Lung (tissue), 13 donors: ENCODE measurements around the gene PHF1. TPM values are rescaled to one million over a fixed set of nuclear protein-coding genes. Genes with fewer than 3 reads are reported as not detected.

Experiments used
- ATAC-seq: fragments of 200-7000 bp; cut with Tn5 transposase; one replicate; pipeline ENCODE4 v1.9.1; 2020; ENCODE audit warnings: moderate number of reproducible peaks; ENCODE audit not compliant: insufficient read depth, low FRiP score
- DNase-seq, 3 donors: peaks; one replicate each; pipeline ENCODE4 v3.0.0-alpha.2; 2013 to 2017
- H3K27ac ChIP-seq, 2 donors: one replicate each; pipeline ENCODE4 v1.5.1; 2013; ENCODE audit warnings: mild to moderate bottlenecking in 2 of 2, moderate library complexity in 2 of 2, control low read depth in 1 of 2, inconsistent platforms in 1 of 2, low read depth in 1 of 2, low read length in 1 of 2
- H3K27me3 ChIP-seq, 3 donors: one replicate each; pipeline ENCODE4 v1.5.1; 2013; ENCODE audit warnings: low read length in 2 of 3; ENCODE audit not compliant: control insufficient read depth in 3 of 3, insufficient read depth in 3 of 3
- H3K36me3 ChIP-seq, 4 donors: one replicate each; pipeline ENCODE4 v1.5.1; 2013; ENCODE audit warnings: low read length in 4 of 4, mild to moderate bottlenecking in 1 of 4, moderate library complexity in 1 of 4; ENCODE audit not compliant: control insufficient read depth in 4 of 4, insufficient read depth in 4 of 4
- H3K4me1 ChIP-seq, 5 donors: one replicate each; pipeline ENCODE4 v1.5.1; 2013; ENCODE audit warnings: low read length in 5 of 5, mild to moderate bottlenecking in 2 of 5, moderate library complexity in 1 of 5; ENCODE audit not compliant: control insufficient read depth in 5 of 5, insufficient read depth in 5 of 5
- H3K4me3 ChIP-seq: one replicate; pipeline ENCODE4 v1.5.1; 2013; ENCODE audit warnings: mild to moderate bottlenecking, control low read depth, moderate library complexity
- H3K9ac ChIP-seq, 2 donors: one replicate each; pipeline ENCODE4 v1.5.1; 2013; ENCODE audit warnings: low read length in 2 of 2, control low read depth in 1 of 2; ENCODE audit not compliant: insufficient read depth in 1 of 2
- H3K9me3 ChIP-seq, 4 donors: one replicate each; pipeline ENCODE4 v1.5.1; 2013; ENCODE audit warnings: low read length in 3 of 4, mild to moderate bottlenecking in 1 of 4, moderate library complexity in 1 of 4; ENCODE audit not compliant: control insufficient read depth in 4 of 4, insufficient read depth in 3 of 4
- CTCF ChIP-seq: IDR thresholded peaks from 2 replicates; pipeline ENCODE4 v1.5.1; 2012; ENCODE audit warnings: mild to moderate bottlenecking; ENCODE audit errors: control extremely low read depth, extremely low read depth
- WGBS, 2 donors: extraction: QIAGEN DNeasy Blood & Tissue Kit; methylation state at CpG; one replicate each; pipeline ENCODE4 v1.1.7; 2013; 5-methylcytosine and 5-hydroxymethylcytosine counted together
- polyA plus RNA-seq, 2 donors: library from polyadenylated mRNA; stranded (reverse); fragments of 200-250 nt; gene quantifications; one replicate each; pipeline ENCODE4 v1.2.1, GENCODE V29; 2013
- small RNA-seq: library from RNA; depleted of rRNA; stranded (forward); fragments of <200 nt; gene quantifications from one replicate; pipeline ENCODE3, GENCODE V24; 2014; ENCODE audit warnings: low replicate concordance
- total RNA-seq, 2 donors: library from RNA; depleted of rRNA in 1 of 2; stranded (reverse); fragments of >200 nt in 1 of 2; gene quantifications; one replicate each; pipeline ENCODE4 v1.2.1, GENCODE V29; 2014 to 2021
- donor health status: control.
- donor health status: control.
- donor health status: Bipolar disorder and iron deficiency.
- donor health status: healthy.
- donor health status: DM: yes; HTN: yes; CAD: no.

The PHF1 gene
- total and polyA plus RNA-seq, 4 donors: 30.9 to 121 (median 45.1) TPM

- peaks cover 5 to 10% (median 6%) of the 10 kb centered on the region in 5 donors for H3K4me1 ChIP-seq
- 97% methylated on average over 12 of the region's 12 CpGs for WGBS, 2 donors
- H3K36me3 ChIP-seq: peaks cover 0 to 17% (median 10%) of the 10 kb centered on the region in 4 donors
- H3K9ac ChIP-seq: no peak overlapping the region
- no peak overlapping the region for H3K27ac ChIP-seq
- TF ChIP-seq CTCF: no peak
- no peak overlapping the region for H3K4me3 ChIP-seq
- DNase-seq (no peak), ATAC-seq (no peak)
- H3K9me3 ChIP-seq: peaks cover 0 to 2% (median under 1%) of the 10 kb centered on the region in 4 donors
- no peaks in the 10 kb centered on the region for H3K27me3 ChIP-seq
Observed at GRCh38 chr6:33456156-33456555, 45.3 kb downstream of the PHF1 start.

GRCh38 chr6:33458676-33459075 lies 47.9 kb downstream of the PHF1 start:
- 66 to 81% methylated on average over 3 of the region's 3 CpGs for WGBS, 2 donors
- no peak for TF ChIP-seq CTCF
- Histone ChIP-seq H3K9me3 (peaks cover 0 to 2% (median under 1%) of the 10 kb centered on the region in 4 donors), H3K27ac (no peak overlapping the region), H3K9ac (no peak overlapping the region), H3K36me3 (peaks cover 0 to 17% (median 10%) of the 10 kb centered on the region in 4 donors), H3K4me3 (no peak overlapping the region), H3K4me1 (peaks cover 0 to 7% (median 6%) of the 10 kb centered on the region in 5 donors), H3K27me3 (no peaks in the 10 kb centered on the region)
- no peak for DNase-seq
- ATAC-seq: no peak

GRCh38 chr6:33459226-33459625 lies 48.4 kb downstream of the PHF1 start:
- no peak for ATAC-seq

More at GRCh38 chr6:33459226-33459625, 48.4 kb downstream of the PHF1 start:
- Histone ChIP-seq H3K4me3 (no peak overlapping the region), H3K9ac (no peak overlapping the region), H3K36me3 (peaks cover 0 to 17% (median 10%) of the 10 kb centered on the region in 4 donors), H3K27me3 (no peaks in the 10 kb centered on the region), H3K4me1 (peaks cover 0 to 7% (median 6%) of the 10 kb centered on the region in 5 donors), H3K9me3 (peaks cover 0 to 2% (median under 1%) of the 10 kb centered on the region in 4 donors), H3K27ac (no peak overlapping the region)
- 94 to 98% methylated on average over 2 of the region's 2 CpGs for WGBS, 2 donors
- DNase-seq: no peak
- TF ChIP-seq CTCF: no peak

Small RNA genes lying within 50 kb of the gene (small RNA-seq; reads per million reads assigned to genes)
- not detected for gene RPL35AP4
- not detected for gene ZBTB9

Other genes starting within 250 kb of the PHF1 start
- 1 to 10 TPM in 1 of 2 donors, under 1 TPM in 1; 0.77 to 2.4 TPM for gene COL11A2, start 218.5 kb upstream of the PHF1 start, total RNA-seq
- gene COL11A2, start 218.5 kb upstream of the PHF1 start, polyA plus RNA-seq: 1 to 10 TPM in 1 of 2 donors, under 1 TPM in 1; 0.32 to 1.0 TPM
- 10 to 100 TPM; 27.4 to 38.7 TPM for gene RXRB, start 210.3 kb upstream of the PHF1 start, total RNA-seq
- 10 to 100 TPM; 28.6 to 33.6 TPM for gene RXRB, start 210.3 kb upstream of the PHF1 start, polyA plus RNA-seq
- 100 to 1,000 TPM in 1 of 2 donors, 10 to 100 TPM in 1; 53.6 to 137 TPM for gene SLC39A7, start 210.1 kb upstream of the PHF1 start, total RNA-seq
- gene SLC39A7, start 210.1 kb upstream of the PHF1 start, polyA plus RNA-seq: 100 to 1,000 TPM in 1 of 2 donors, 10 to 100 TPM in 1; 63.4 to 164 TPM
- 10 to 100 TPM; 19.0 to 22.7 TPM for gene HSD17B8, start 206.4 kb upstream of the PHF1 start, total RNA-seq
- gene HSD17B8, start 206.4 kb upstream of the PHF1 start, polyA plus RNA-seq: 10 to 100 TPM; 19.6 to 19.7 TPM
- gene RING1, start 202.5 kb upstream of the PHF1 start, total RNA-seq: 10 to 100 TPM; 30.0 to 46.6 TPM
- gene RING1, start 202.5 kb upstream of the PHF1 start, polyA plus RNA-seq: 10 to 100 TPM; 34.2 to 43.6 TPM
- 10 to 100 TPM; 46.5 to 59.9 TPM for gene VPS52, start 139.1 kb upstream of the PHF1 start, total RNA-seq
- gene VPS52, start 139.1 kb upstream of the PHF1 start, polyA plus RNA-seq: 10 to 100 TPM; 37.3 to 41.3 TPM
- gene RPS18, start 138.9 kb upstream of the PHF1 start, total RNA-seq: 1,000 to 10,000 TPM; 1,324 to 2,087 TPM
- 1,000 to 10,000 TPM; 3,902 to 8,495 TPM for gene RPS18, start 138.9 kb upstream of the PHF1 start, polyA plus RNA-seq
- 10 to 100 TPM in 1 of 2 donors, 1 to 10 TPM in 1; 6.8 to 19.0 TPM for gene B3GALT4, start 133.9 kb upstream of the PHF1 start, total RNA-seq
- gene B3GALT4, start 133.9 kb upstream of the PHF1 start, polyA plus RNA-seq: 10 to 100 TPM; 11.2 to 16.8 TPM
- gene WDR46, start 121.8 kb upstream of the PHF1 start, total RNA-seq: 10 to 100 TPM; 26.3 to 48.0 TPM
- 10 to 100 TPM; 47.3 to 47.6 TPM for gene WDR46, start 121.8 kb upstream of the PHF1 start, polyA plus RNA-seq
- 10 to 100 TPM; 21.8 to 42.2 TPM for gene PFDN6, start 121.4 kb upstream of the PHF1 start, total RNA-seq
- 100 to 1,000 TPM; 113 to 377 TPM for gene PFDN6, start 121.4 kb upstream of the PHF1 start, polyA plus RNA-seq
- 10 to 100 TPM; 74.7 to 93.7 TPM for gene RGL2, start 112.1 kb upstream of the PHF1 start, total RNA-seq
- 10 to 100 TPM; 72.2 to 75.4 TPM for gene RGL2, start 112.1 kb upstream of the PHF1 start, polyA plus RNA-seq
- gene TAPBP, start 96.9 kb upstream of the PHF1 start, total RNA-seq: 100 to 1,000 TPM; 155 to 241 TPM
- 10 to 100 TPM; 78.7 to 78.9 TPM for gene TAPBP, start 96.9 kb upstream of the PHF1 start, polyA plus RNA-seq
- 10 to 100 TPM; 22.5 to 25.7 TPM for gene ZBTB22, start 93.3 kb upstream of the PHF1 start, total RNA-seq
- gene ZBTB22, start 93.3 kb upstream of the PHF1 start, polyA plus RNA-seq: 10 to 100 TPM; 16.4 to 19.2 TPM
- gene DAXX, start 88.1 kb upstream of the PHF1 start, total RNA-seq: 10 to 100 TPM; 23.8 to 38.5 TPM
- 10 to 100 TPM; 32.8 to 36.3 TPM for gene DAXX, start 88.1 kb upstream of the PHF1 start, polyA plus RNA-seq
- gene KIFC1, start 19.2 kb upstream of the PHF1 start, total RNA-seq: 1 to 10 TPM; 2.1 to 4.4 TPM
- 1 to 10 TPM; 2.6 to 2.7 TPM for gene KIFC1, start 19.2 kb upstream of the PHF1 start, polyA plus RNA-seq
- gene CUTA, start 7.1 kb downstream of the PHF1 start, total RNA-seq: 100 to 1,000 TPM in 1 of 2 donors, 10 to 100 TPM in 1; 88.7 to 134 TPM
- 100 to 1,000 TPM; 122 to 275 TPM for gene CUTA, start 7.1 kb downstream of the PHF1 start, polyA plus RNA-seq
- 10 to 100 TPM; 10.8 to 32.0 TPM for gene SYNGAP1, start 9.1 kb downstream of the PHF1 start, total RNA-seq
- 10 to 100 TPM in 1 of 2 donors, 1 to 10 TPM in 1; 9.2 to 13.2 TPM for gene SYNGAP1, start 9.1 kb downstream of the PHF1 start, polyA plus RNA-seq
- 1 to 10 TPM; 4.0 to 7.9 TPM for gene ZBTB9, start 43.6 kb downstream of the PHF1 start, total RNA-seq
- gene ZBTB9, start 43.6 kb downstream of the PHF1 start, polyA plus RNA-seq: 1 to 10 TPM; 4.1 to 4.8 TPM
- 10 to 100 TPM in 1 of 2 donors, 1 to 10 TPM in 1; 7.4 to 23.2 TPM for gene BAK1, start 169.3 kb downstream of the PHF1 start, total RNA-seq
- 10 to 100 TPM; 14.6 to 25.6 TPM for gene BAK1, start 169.3 kb downstream of the PHF1 start, polyA plus RNA-seq
- gene ITPR3, start 210.3 kb downstream of the PHF1 start, total RNA-seq: 10 to 100 TPM; 39.7 to 89.5 TPM
- gene ITPR3, start 210.3 kb downstream of the PHF1 start, polyA plus RNA-seq: 10 to 100 TPM; 36.7 to 49.1 TPM